Measurements from ENCODE around the gene SEC61B.

The SEC61B gene

DNA sequence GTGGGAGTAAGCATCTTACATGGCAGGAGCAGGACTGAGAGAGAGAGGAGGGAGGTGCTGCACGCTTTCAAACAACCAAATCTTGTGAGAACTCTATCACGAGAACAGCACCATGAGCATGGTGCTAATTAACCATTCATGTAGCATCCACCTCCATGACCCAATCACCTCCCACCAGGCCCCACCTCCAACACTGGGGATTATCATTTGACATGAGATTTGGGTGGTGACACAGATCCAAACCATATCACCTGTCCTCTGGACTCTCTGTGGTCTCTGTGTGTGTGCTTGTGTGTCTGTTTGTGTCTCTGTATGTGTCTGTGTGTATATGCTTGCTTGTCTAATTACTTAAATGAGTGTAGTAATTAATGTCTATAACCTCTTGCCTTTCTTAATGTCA lies 31.1 kb downstream of the SEC61B start:
- H3K36me3 Mint-ChIP-seq (ENCODE audit: low read depth): peaks cover 4% of the 10 kb centered on the region
- no peak overlapping the region for H3K27ac Mint-ChIP-seq
- no peaks in the 10 kb centered on the region for H3K9me3 Mint-ChIP-seq
- no peak for TF ChIP-seq CTCF (IDR thresholded peaks at IDR 0.05; ENCODE audit: unreplicated experiment in 3 of 3)
- no peak overlapping the region for H3K4me3 Mint-ChIP-seq
- H3K27me3 Mint-ChIP-seq (ENCODE audit: low read depth): no peaks in the 10 kb centered on the region
- peaks cover 6% of the 10 kb centered on the region for H3K4me1 Mint-ChIP-seq

DNA sequence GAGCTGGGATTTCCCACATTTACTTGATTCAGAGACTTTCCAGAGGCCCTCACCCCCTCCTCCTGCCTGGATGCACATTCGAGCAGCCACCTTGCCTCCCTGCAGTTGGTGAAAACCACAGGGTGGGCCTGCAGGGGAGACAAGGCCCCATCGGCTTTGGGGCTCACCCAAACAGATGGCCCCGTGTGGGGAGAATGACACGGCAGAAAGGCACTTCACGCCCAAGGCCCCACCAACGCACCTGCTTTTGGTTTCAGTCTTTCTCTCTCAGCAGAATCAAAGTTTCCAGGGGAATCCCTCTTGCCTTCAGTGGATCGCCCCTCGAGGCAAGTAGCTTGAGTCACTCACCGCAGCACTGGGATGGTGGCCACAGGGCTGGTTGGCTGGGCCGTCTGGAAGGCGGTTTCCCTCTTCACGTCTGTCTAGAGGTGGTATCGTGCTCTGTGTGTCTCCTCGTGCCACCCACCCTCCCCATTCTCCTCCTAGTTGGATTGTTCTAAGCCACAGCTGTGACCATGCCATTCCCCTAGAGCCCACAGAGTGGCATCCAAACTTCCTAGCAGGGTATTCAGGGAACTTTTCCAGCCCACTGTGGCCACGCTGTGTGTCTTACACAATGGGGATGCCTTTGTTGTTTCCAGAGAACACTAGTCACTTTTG lies 31.8 kb downstream of the SEC61B start:
- no peaks in the 10 kb centered on the region for H3K9me3 Mint-ChIP-seq
- no peaks in the 10 kb centered on the region for H3K36me3 Mint-ChIP-seq (ENCODE audit: low read depth)
- no peak for TF ChIP-seq CTCF (IDR thresholded peaks at IDR 0.05; ENCODE audit: unreplicated experiment in 3 of 3)
- H3K4me1 Mint-ChIP-seq: peaks cover 12% of the 10 kb centered on the region
- H3K4me3 Mint-ChIP-seq: no peak overlapping the region
- H3K27me3 Mint-ChIP-seq (ENCODE audit: low read depth): no peaks in the 10 kb centered on the region
- H3K27ac Mint-ChIP-seq: no peak overlapping the region

DNA sequence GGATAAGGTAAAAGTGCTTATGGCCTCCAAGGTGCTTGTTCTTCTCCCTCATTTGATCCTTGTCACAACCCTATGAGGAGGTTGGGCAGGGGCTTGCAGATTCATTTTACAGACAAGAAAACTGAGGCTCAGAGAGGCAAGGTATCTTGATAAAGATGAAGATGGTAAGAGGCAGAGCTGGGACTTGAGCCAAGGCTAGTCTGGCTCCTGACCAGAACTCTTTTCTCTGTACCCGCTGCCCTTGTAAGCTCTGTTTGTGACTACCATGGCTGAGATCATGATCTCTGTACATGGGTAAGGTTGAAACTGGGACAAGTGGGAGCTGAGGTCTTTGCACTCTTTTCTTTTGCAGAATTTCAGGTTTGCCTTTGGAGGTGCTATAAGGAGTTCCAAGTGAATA lies 33.6 kb downstream of the SEC61B start:
- H3K4me1 Mint-ChIP-seq: peaks cover 21% of the 10 kb centered on the region

DNA sequence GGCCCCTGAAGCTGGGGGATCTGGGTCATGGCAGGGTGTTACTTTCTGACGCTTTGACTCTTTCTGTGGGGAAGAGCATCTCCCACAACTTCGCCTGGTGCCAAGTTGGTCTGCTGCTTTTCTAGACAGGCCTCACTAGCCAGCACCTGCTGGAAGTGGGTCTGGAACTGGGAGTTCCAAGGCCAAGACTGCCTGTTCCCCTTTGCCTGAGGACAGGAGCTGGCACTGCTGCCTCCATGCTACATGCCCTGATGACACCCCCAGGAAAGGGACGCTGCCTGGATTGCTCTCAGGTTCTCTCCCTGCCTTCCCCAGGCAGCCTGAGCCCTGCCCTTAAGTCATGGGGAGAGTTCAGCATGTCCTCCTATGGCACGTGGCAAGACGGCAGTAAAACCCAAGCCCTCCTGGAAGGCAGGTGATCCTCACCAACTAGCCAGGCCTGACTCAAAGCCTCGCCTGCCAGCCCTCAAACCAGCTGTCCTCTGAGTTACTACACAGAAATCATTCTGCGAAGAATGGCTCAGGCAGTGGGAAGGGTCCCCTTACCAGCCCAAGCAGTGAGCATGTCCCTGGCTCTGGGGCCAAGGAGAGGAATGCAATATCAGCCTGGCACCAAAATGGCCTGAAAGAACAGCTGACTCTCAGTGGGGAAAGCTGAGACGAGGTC lies 35.8 kb downstream of the SEC61B start:
- H3K27me3 Mint-ChIP-seq (ENCODE audit: low read depth): no peaks in the 10 kb centered on the region
- TF ChIP-seq CTCF (IDR thresholded peaks at IDR 0.05; ENCODE audit: unreplicated experiment in 3 of 3): no peak
- H3K4me3 Mint-ChIP-seq: no peak overlapping the region
- no peaks in the 10 kb centered on the region for H3K9me3 Mint-ChIP-seq
- no peak overlapping the region for H3K27ac Mint-ChIP-seq
- peaks cover 21% of the 10 kb centered on the region for H3K4me1 Mint-ChIP-seq
- H3K36me3 Mint-ChIP-seq (ENCODE audit: low read depth): no peaks in the 10 kb centered on the region

More for the DNA sequence above, 33.6 kb downstream of the SEC61B start:
- no peak overlapping the region for H3K4me3 Mint-ChIP-seq
- no peaks in the 10 kb centered on the region for H3K9me3 Mint-ChIP-seq
- H3K36me3 Mint-ChIP-seq (ENCODE audit: low read depth): no peaks in the 10 kb centered on the region
- H3K27ac Mint-ChIP-seq: no peak overlapping the region
- TF ChIP-seq CTCF (IDR thresholded peaks at IDR 0.05; ENCODE audit: unreplicated experiment in 3 of 3): no peak
- no peaks in the 10 kb centered on the region for H3K27me3 Mint-ChIP-seq (ENCODE audit: low read depth)

- no peak for TF ChIP-seq CTCF (IDR thresholded peaks at IDR 0.05; ENCODE audit: unreplicated experiment in 3 of 3)
- no peaks in the 10 kb centered on the region for H3K9me3 Mint-ChIP-seq
- peaks cover 21% of the 10 kb centered on the region for H3K4me1 Mint-ChIP-seq
- H3K27me3 Mint-ChIP-seq (ENCODE audit: low read depth): no peaks in the 10 kb centered on the region
- H3K4me3 Mint-ChIP-seq: peak overlapping the region in 2 of 3 experiments; percentile 42 to 50
- H3K27ac Mint-ChIP-seq: peak overlapping the region; percentile 10 to 81 (median 60)
- no peaks in the 10 kb centered on the region for H3K36me3 Mint-ChIP-seq (ENCODE audit: low read depth)
Measured at GRCh38 chr9:99259231-99259918, 37.3 kb downstream of the SEC61B start.
